Astrocyte (in vitro differentiated cells and primary cell): ENCODE data around the gene WDPCP. TPM values are rescaled to one million over a fixed set of nuclear protein-coding genes. Genes with fewer than 3 reads are reported as not detected.

Experiments
- DNase-seq: peaks from one replicate; pipeline ENCODE4 v3.0.0-alpha.2; 2010; ENCODE audit warnings: low read depth
- FAIRE-seq: peaks from 2 replicates; lab custom pipeline; 2011; peaks lifted over from hg19 to GRCh38; lab: Jason Lieb, UNC
- H2AFZ ChIP-seq: 2 replicates; pipeline ENCODE4 v1.6.0; 2012; ENCODE audit warnings: low read depth, low read length, inconsistent platforms
- H3K27ac ChIP-seq: 2 replicates; pipeline ENCODE4 v1.5.1; 2011; ENCODE audit warnings: low read depth, low read length, inconsistent platforms
- H3K27me3 ChIP-seq: 2 replicates; pipeline ENCODE4 v1.6.0; 2011; ENCODE audit warnings: low read length, inconsistent platforms; ENCODE audit not compliant: insufficient read depth
- H3K36me3 ChIP-seq: 2 replicates; pipeline ENCODE4 v1.5.1; 2011; ENCODE audit warnings: low read length, inconsistent platforms; ENCODE audit not compliant: insufficient read depth
- H3K4me1 ChIP-seq: 2 replicates; pipeline ENCODE4 v1.5.1; 2011; ENCODE audit warnings: low read length, inconsistent platforms; ENCODE audit not compliant: insufficient read depth
- H3K4me2 ChIP-seq: 2 replicates; pipeline ENCODE4 v1.6.0; 2012; ENCODE audit warnings: low read length, inconsistent platforms
- H3K4me3 ChIP-seq: 2 replicates; pipeline ENCODE4 v1.5.1; 2011; ENCODE audit warnings: low read depth, mild to moderate bottlenecking, low read length, inconsistent platforms; ENCODE audit not compliant: insufficient read depth
- H3K79me2 ChIP-seq: 2 replicates; pipeline ENCODE4 v1.6.0; 2012; ENCODE audit warnings: mild to moderate bottlenecking, low read length, inconsistent platforms; ENCODE audit not compliant: insufficient read depth
- H3K9ac ChIP-seq: 2 replicates; pipeline ENCODE4 v1.6.0; 2012; ENCODE audit warnings: mild to moderate bottlenecking, low read length, inconsistent platforms
- H3K9me3 ChIP-seq: 2 replicates; pipeline ENCODE4 v1.5.1; 2012; ENCODE audit warnings: low read depth, mild to moderate bottlenecking, low read length, inconsistent platforms; ENCODE audit not compliant: insufficient read depth
- H4K20me1 ChIP-seq: 2 replicates; pipeline ENCODE4 v1.6.0; 2012; ENCODE audit warnings: low read length, inconsistent platforms; ENCODE audit not compliant: insufficient read depth
- H3K27ac Mint-ChIP-seq: one replicate; pipeline ENCODE4 v1.8.0; 2021; ENCODE audit warnings: mild to moderate bottlenecking, mixed read lengths; ENCODE audit not compliant: unreplicated experiment
- H3K27me3 Mint-ChIP-seq: one replicate; pipeline ENCODE4 v1.8.0; 2021; ENCODE audit warnings: low read depth, mixed read lengths; ENCODE audit not compliant: unreplicated experiment
- H3K36me3 Mint-ChIP-seq: one replicate; pipeline ENCODE4 v1.8.0; 2021; ENCODE audit warnings: low read depth, mixed read lengths; ENCODE audit not compliant: unreplicated experiment
- H3K4me1 Mint-ChIP-seq: one replicate; pipeline ENCODE4 v1.8.0; 2021; ENCODE audit warnings: low read depth, mixed read lengths; ENCODE audit not compliant: unreplicated experiment
- H3K4me3 Mint-ChIP-seq: one replicate; pipeline ENCODE4 v1.8.0; 2021; ENCODE audit warnings: mild to moderate bottlenecking, moderate library complexity, mixed read lengths; ENCODE audit not compliant: unreplicated experiment
- H3K9me3 Mint-ChIP-seq: one replicate; pipeline ENCODE4 v1.8.0; 2021; ENCODE audit warnings: mild to moderate bottlenecking, mixed read lengths; ENCODE audit not compliant: unreplicated experiment
- CTCF ChIP-seq: IDR thresholded peaks from 2 replicates; pipeline ENCODE4 v1.5.1; 2011; ENCODE audit warnings: low read depth, mild to moderate bottlenecking, inconsistent platforms, low read length, moderate library complexity; ENCODE audit not compliant: insufficient read depth
- EZH2 ChIP-seq: IDR thresholded peaks from 2 replicates; pipeline ENCODE4 v1.6.1; 2012; ENCODE audit warnings: mild to moderate bottlenecking, low read length, inconsistent platforms; ENCODE audit not compliant: insufficient read depth
- total RNA-seq: library from RNA; stranded (reverse); gene quantifications from 2 replicates; pipeline ENCODE4 v1.2.1, GENCODE V29; 2021

WDPCP gene
- total RNA-seq, 1 donor from 2014 or later: 15.1 TPM

GRCh38 chr2:63590626-63591408 is 2.5 kb upstream of the WDPCP start:
- H3K36me3 Mint-ChIP-seq: peaks cover 4% of the 10 kb centered on the region
- peak overlapping the region; percentile 65 for H3K27ac Mint-ChIP-seq
- peaks cover 13% of the 10 kb centered on the region for H3K4me1 ChIP-seq
- FAIRE-seq (no peak), DNase-seq (no peak)
- no peak overlapping the region for H2AFZ ChIP-seq
- no peaks in the 10 kb centered on the region for H3K27me3 ChIP-seq
- no peak overlapping the region for H3K9ac ChIP-seq
- H3K79me2 ChIP-seq: peaks cover 82% of the 10 kb centered on the region
- H3K9me3 Mint-ChIP-seq: no peaks in the 10 kb centered on the region
- peaks cover 17% of the 10 kb centered on the region for H4K20me1 ChIP-seq
- no peaks in the 10 kb centered on the region for H3K9me3 ChIP-seq
- no peaks in the 10 kb centered on the region for H3K27me3 Mint-ChIP-seq
- peak overlapping the region; percentile 99 for H3K4me3 Mint-ChIP-seq
- TF ChIP-seq CTCF (no peak), EZH2 (no peak)
- H3K27ac ChIP-seq: no peak overlapping the region
- no peak overlapping the region for H3K4me3 ChIP-seq
- peaks cover 17% of the 10 kb centered on the region for H3K36me3 ChIP-seq
- peaks cover 18% of the 10 kb centered on the region for H3K4me1 Mint-ChIP-seq
- H3K4me2 ChIP-seq: peak overlapping the region; percentile 94

GRCh38 chr2:63589148-63589958 is 1.1 kb upstream of the WDPCP start:
- Mint-ChIP-seq H3K27me3 (no peaks in the 10 kb centered on the region), H3K4me1 (peaks cover 18% of the 10 kb centered on the region), H3K4me3 (peak overlapping the region; percentile 99), H3K27ac (peak overlapping the region; percentile 60), H3K9me3 (no peaks in the 10 kb centered on the region), H3K36me3 (no peaks in the 10 kb centered on the region)
- TF ChIP-seq EZH2 (no peak), CTCF (no peak)
- Histone ChIP-seq H3K9me3 (no peaks in the 10 kb centered on the region), H3K36me3 (peaks cover 8% of the 10 kb centered on the region), H3K4me2 (peak overlapping the region; percentile 94), H3K27ac (peak overlapping the region; percentile 90), H3K4me1 (peaks cover 13% of the 10 kb centered on the region), H3K9ac (peak overlapping the region; percentile 92), H3K27me3 (no peaks in the 10 kb centered on the region), H4K20me1 (peaks cover 9% of the 10 kb centered on the region), H3K79me2 (peaks cover 72% of the 10 kb centered on the region), H3K4me3 (peak overlapping the region; percentile 97), H2AFZ (peak overlapping the region; percentile 87)
- no peak for DNase-seq
- no peak for FAIRE-seq
